ENCODE results near the gene MICU2. TPM values are rescaled to one million over a fixed set of nuclear protein-coding genes. Genes with fewer than 3 reads are reported as not detected.

MICU2 gene, protein sequence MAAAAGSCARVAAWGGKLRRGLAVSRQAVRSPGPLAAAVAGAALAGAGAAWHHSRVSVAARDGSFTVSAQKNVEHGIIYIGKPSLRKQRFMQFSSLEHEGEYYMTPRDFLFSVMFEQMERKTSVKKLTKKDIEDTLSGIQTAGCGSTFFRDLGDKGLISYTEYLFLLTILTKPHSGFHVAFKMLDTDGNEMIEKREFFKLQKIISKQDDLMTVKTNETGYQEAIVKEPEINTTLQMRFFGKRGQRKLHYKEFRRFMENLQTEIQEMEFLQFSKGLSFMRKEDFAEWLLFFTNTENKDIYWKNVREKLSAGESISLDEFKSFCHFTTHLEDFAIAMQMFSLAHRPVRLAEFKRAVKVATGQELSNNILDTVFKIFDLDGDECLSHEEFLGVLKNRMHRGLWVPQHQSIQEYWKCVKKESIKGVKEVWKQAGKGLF
- 16.3 and 17.4 TPM in 2 replicates for total RNA-seq (2022)
- percentile 72 among the genes with signal in this experiment for Bru-seq, nascent RNA
- BruChase-seq, experiment 1, labeled RNA remaining after a 6-hour chase, result percentile 54 among the genes with signal in this experiment
- BruChase-seq, experiment 2, labeled RNA remaining after a 2-hour chase, result percentile 45 among the genes with signal in this experiment
- long read RNA-seq, transcript MICU2-201 (12 exons, 1,920 nt), result major isoform, 31 of 38 reads
- long read RNA-seq, partial matches to known transcripts, result 1 of 38 reads
- long read RNA-seq, other reads (novel, unspliced or antisense), result 6 of 38 reads

DNA sequence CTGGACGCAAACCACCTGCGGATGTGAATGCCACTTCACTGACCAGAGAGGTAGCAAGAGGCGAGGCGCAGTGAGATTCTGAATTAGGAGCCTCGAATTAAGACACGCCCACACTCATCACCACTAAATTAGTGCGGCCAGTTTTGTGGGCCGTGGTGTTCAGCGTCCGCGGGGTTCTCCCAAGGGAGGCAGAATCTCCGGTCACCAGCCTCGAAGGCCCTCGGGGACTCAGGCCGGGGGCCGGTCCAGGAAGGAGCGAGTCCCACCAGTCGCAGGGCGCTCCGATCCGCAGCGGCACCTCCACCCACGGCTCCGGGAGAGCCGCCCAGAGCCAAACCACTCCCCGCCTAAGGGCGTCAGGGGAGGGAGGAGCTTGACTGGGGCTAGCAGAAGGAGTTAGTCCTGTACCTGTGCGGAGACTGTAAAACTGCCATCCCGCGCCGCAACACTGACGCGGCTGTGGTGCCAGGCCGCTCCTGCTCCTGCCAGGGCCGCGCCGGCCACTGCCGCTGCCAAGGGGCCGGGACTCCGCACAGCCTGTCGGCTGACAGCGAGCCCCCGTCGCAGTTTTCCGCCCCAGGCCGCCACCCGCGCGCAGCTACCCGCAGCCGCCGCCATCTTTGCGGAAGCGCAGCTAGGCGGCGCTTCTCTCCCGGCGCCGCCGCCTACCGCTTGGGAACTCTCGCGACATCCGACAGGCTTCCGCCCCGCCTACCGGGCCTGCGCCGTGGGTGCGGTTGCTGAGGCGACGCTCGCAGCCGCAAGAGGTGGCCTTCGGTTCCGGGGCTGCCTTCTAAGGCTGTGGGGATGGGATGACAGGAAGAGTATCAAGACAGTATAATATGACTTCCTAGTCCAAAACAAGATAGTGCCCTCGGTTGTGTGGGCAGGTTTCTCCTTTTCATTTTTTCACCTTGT lies at the start of gene MICU2:
Gene MICU2 (minus strand): TSS at position 640 of the 918 bp plus-strand sequence. CDS start 22 bp downstream, at position 618.
- Mint-ChIP-seq H3K4me3 (ENCODE audit: low read depth, unreplicated experiment) (peak within 1 kb of the TSS; percentile 74), H3K27ac (ENCODE audit: unreplicated experiment) (peak within 1 kb of the TSS; percentile 90), H3K9me3 (ENCODE audit: low read depth, unreplicated experiment) (peaks cover 2% of the 10 kb centered on the region), H3K27me3 (ENCODE audit: unreplicated experiment) (peaks cover 28% of the 10 kb centered on the region), H3K36me3 (ENCODE audit: insufficient read depth, unreplicated experiment) (peaks cover 23% of the 10 kb centered on the region), H3K4me1 (ENCODE audit: low read depth, unreplicated experiment) (no peaks in the 10 kb centered on the region)
- peak; percentile 90 for DNase-seq
- intact Hi-C loops (cut with micrococcal nuclease; ENCODE audit: unreplicated experiment), result no loop called here
- BruUV-seq (replicated peaks), result TSS peak; percentile 82
- TF ChIP-seq, protein P1, sequence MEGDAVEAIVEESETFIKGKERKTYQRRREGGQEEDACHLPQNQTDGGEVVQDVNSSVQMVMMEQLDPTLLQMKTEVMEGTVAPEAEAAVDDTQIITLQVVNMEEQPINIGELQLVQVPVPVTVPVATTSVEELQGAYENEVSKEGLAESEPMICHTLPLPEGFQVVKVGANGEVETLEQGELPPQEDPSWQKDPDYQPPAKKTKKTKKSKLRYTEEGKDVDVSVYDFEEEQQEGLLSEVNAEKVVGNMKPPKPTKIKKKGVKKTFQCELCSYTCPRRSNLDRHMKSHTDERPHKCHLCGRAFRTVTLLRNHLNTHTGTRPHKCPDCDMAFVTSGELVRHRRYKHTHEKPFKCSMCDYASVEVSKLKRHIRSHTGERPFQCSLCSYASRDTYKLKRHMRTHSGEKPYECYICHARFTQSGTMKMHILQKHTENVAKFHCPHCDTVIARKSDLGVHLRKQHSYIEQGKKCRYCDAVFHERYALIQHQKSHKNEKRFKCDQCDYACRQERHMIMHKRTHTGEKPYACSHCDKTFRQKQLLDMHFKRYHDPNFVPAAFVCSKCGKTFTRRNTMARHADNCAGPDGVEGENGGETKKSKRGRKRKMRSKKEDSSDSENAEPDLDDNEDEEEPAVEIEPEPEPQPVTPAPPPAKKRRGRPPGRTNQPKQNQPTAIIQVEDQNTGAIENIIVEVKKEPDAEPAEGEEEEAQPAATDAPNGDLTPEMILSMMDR (IDR thresholded peaks at IDR 0.05; ENCODE audit: unreplicated experiment), result no peak
- CTCF ChIA-PET, result interaction anchor here (0.5 to 1.0 kb wide), 4 partner anchors 13 to 574 kb away, joined by 4 to 5 read pairs (median 4); no protein-coding TSS in a partner anchor

DNA sequence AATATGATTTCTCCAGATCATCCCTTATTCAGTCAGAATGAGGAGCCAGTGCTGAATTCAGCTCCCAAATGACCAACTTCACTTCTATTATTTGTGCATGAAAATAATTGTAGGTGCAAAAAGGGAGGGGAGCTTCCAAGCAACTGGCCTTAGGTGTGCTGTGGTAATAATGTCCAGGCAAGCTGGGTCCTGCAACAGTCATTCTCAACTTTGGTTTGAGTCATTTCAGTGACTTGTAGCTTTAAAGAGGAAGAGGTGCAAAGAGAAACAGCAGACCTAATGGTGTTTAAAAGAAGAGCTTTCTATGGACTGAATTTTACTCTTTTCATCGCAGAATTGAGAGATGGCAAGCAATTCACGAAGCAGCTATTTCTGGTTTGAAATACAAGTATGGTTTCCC lies 37.7 kb upstream of the MICU2 start:
- BruUV-seq (replicated peaks), result no TSS peak
- Mint-ChIP-seq H3K4me1 (ENCODE audit: low read depth, unreplicated experiment) (peaks cover 18% of the 10 kb centered on the region), H3K27ac (ENCODE audit: unreplicated experiment) (no peak overlapping the region), H3K4me3 (ENCODE audit: low read depth, unreplicated experiment) (no peak overlapping the region), H3K27me3 (ENCODE audit: unreplicated experiment) (no peaks in the 10 kb centered on the region), H3K9me3 (ENCODE audit: low read depth, unreplicated experiment) (no peaks in the 10 kb centered on the region), H3K36me3 (ENCODE audit: insufficient read depth, unreplicated experiment) (no peaks in the 10 kb centered on the region)
- intact Hi-C loops (cut with micrococcal nuclease; ENCODE audit: unreplicated experiment), result no loop called here
- CTCF ChIA-PET, result no interaction called here
- TF ChIP-seq, protein P1 (IDR thresholded peaks at IDR 0.05; ENCODE audit: unreplicated experiment), result no peak
- DNase-seq, result no peak

DNA sequence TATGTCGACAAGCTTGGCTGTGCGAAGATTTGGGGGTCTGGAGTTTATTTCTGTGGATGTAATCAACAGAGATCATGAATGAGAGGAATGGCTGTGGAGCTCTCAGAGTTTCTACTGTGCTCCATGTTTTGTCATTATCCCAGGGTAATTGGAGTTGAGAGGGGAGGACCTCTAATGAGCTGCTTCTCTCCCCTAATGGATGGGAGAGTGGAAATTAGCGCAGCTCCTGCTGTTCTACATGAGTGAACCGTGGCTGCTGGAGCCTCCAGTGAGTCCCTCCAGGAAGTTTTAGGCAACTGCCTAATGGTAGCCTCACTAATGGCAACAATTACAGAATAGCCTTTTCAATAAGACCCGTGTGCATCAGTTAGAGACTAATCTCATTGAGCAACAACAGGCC lies 35.6 kb upstream of the MICU2 start:
- H3K36me3 Mint-ChIP-seq (ENCODE audit: insufficient read depth, unreplicated experiment), result no peaks in the 10 kb centered on the region
- no peaks in the 10 kb centered on the region for H3K27me3 Mint-ChIP-seq (ENCODE audit: unreplicated experiment)
- H3K27ac Mint-ChIP-seq (ENCODE audit: unreplicated experiment), result no peak overlapping the region
- H3K9me3 Mint-ChIP-seq (ENCODE audit: low read depth, unreplicated experiment), result no peaks in the 10 kb centered on the region
- no peak for DNase-seq
- no TSS peak for BruUV-seq (replicated peaks)
- CTCF ChIA-PET, result interaction anchor here (0.6 kb wide), 1 partner anchor 1164 kb away, joined by 3 read pairs; no protein-coding TSS in a partner anchor
- no peak overlapping the region for H3K4me3 Mint-ChIP-seq (ENCODE audit: low read depth, unreplicated experiment)
- intact Hi-C loops (cut with micrococcal nuclease; ENCODE audit: unreplicated experiment), result loop anchor here (5.0 to 10.0 kb wide), 2 partner anchors 195 to 1163 kb away; no protein-coding TSS in a partner anchor
- TF ChIP-seq, protein P1 (IDR thresholded peaks at IDR 0.05; ENCODE audit: unreplicated experiment), result no peak
- peaks cover 25% of the 10 kb centered on the region for H3K4me1 Mint-ChIP-seq (ENCODE audit: low read depth, unreplicated experiment)
